IPS-18a (cell line): Measurements from ENCODE around the gene ZFAND5.

ENCODE experiments used
- H3K27ac ChIP-seq: one replicate; pipeline ENCODE4 v1.5.1; 2013; ENCODE audit warnings: low read length
- H3K27me3 ChIP-seq: one replicate; pipeline ENCODE4 v1.6.1; 2013; ENCODE audit warnings: mild to moderate bottlenecking, low read length; ENCODE audit not compliant: control insufficient read depth, insufficient read depth
- H3K36me3 ChIP-seq: one replicate; pipeline ENCODE4 v1.6.1; 2013; ENCODE audit warnings: low read depth, low read length; ENCODE audit not compliant: control insufficient read depth
- H3K4me1 ChIP-seq: one replicate; pipeline ENCODE4 v1.6.1; 2013; ENCODE audit warnings: low read depth, low read length; ENCODE audit not compliant: control insufficient read depth
- H3K4me3 ChIP-seq: one replicate; pipeline ENCODE4 v1.5.1; 2013; ENCODE audit warnings: low read length
- H3K9ac ChIP-seq: one replicate; pipeline ENCODE4 v1.6.1; 2013; ENCODE audit warnings: mild to moderate bottlenecking, low read length, moderate library complexity
- H3K9me3 ChIP-seq: one replicate; pipeline ENCODE4 v1.6.1; 2013; ENCODE audit warnings: low read depth, low read length; ENCODE audit not compliant: control insufficient read depth

ZFAND5 gene

GRCh38 chr9:72338631-72339030, 26.4 kb downstream of the ZFAND5 start:
- H3K9me3 ChIP-seq, result no peaks in the 10 kb centered on the region
- no peaks in the 10 kb centered on the region for H3K27me3 ChIP-seq
- H3K4me1 ChIP-seq, result no peaks in the 10 kb centered on the region
- no peaks in the 10 kb centered on the region for H3K36me3 ChIP-seq
- H3K4me3 ChIP-seq, result no peak overlapping the region
- no peak overlapping the region for H3K27ac ChIP-seq
- no peak overlapping the region for H3K9ac ChIP-seq

GRCh38 chr9:72337286-72337685, 27.7 kb downstream of the ZFAND5 start:
- Histone ChIP-seq H3K27ac (no peak overlapping the region), H3K36me3 (no peaks in the 10 kb centered on the region), H3K9ac (no peak overlapping the region), H3K9me3 (no peaks in the 10 kb centered on the region), H3K4me1 (no peaks in the 10 kb centered on the region), H3K4me3 (no peak overlapping the region), H3K27me3 (no peaks in the 10 kb centered on the region)

- Histone ChIP-seq H3K27ac (no peak overlapping the region), H3K4me3 (no peak overlapping the region), H3K36me3 (no peaks in the 10 kb centered on the region), H3K9me3 (no peaks in the 10 kb centered on the region), H3K27me3 (no peaks in the 10 kb centered on the region), H3K4me1 (no peaks in the 10 kb centered on the region), H3K9ac (no peak overlapping the region)
Measured at GRCh38 chr9:72334658-72335337, 30.2 kb downstream of the ZFAND5 start.

- H3K9ac ChIP-seq, result no peak overlapping the region
- no peak overlapping the region for H3K27ac ChIP-seq
- H3K9me3 ChIP-seq, result no peaks in the 10 kb centered on the region
- no peaks in the 10 kb centered on the region for H3K36me3 ChIP-seq
- no peak overlapping the region for H3K4me3 ChIP-seq
- no peaks in the 10 kb centered on the region for H3K4me1 ChIP-seq
- no peaks in the 10 kb centered on the region for H3K27me3 ChIP-seq
Measured at GRCh38 chr9:72333709-72334108, 31.3 kb downstream of the ZFAND5 start.

- H3K4me3 ChIP-seq, result no peak overlapping the region
- H3K27ac ChIP-seq, result no peak overlapping the region
- no peak overlapping the region for H3K9ac ChIP-seq
- H3K9me3 ChIP-seq, result no peaks in the 10 kb centered on the region
- no peaks in the 10 kb centered on the region for H3K36me3 ChIP-seq
- H3K27me3 ChIP-seq, result no peaks in the 10 kb centered on the region
- H3K4me1 ChIP-seq, result no peaks in the 10 kb centered on the region
Measured at GRCh38 chr9:72333197-72333596, 31.8 kb downstream of the ZFAND5 start.

GRCh38 chr9:72332351-72332750, 32.7 kb downstream of the ZFAND5 start:
- H3K4me1 ChIP-seq, result no peaks in the 10 kb centered on the region
- H3K27ac ChIP-seq, result no peak overlapping the region
- no peaks in the 10 kb centered on the region for H3K36me3 ChIP-seq
- no peaks in the 10 kb centered on the region for H3K27me3 ChIP-seq
- no peak overlapping the region for H3K9ac ChIP-seq
- no peak overlapping the region for H3K4me3 ChIP-seq
- no peaks in the 10 kb centered on the region for H3K9me3 ChIP-seq

GRCh38 chr9:72327631-72328030, 37.4 kb downstream of the ZFAND5 start:
- Histone ChIP-seq H3K4me3 (no peak overlapping the region), H3K27me3 (no peaks in the 10 kb centered on the region), H3K9me3 (no peaks in the 10 kb centered on the region), H3K9ac (no peak overlapping the region), H3K36me3 (no peaks in the 10 kb centered on the region), H3K4me1 (no peaks in the 10 kb centered on the region), H3K27ac (no peak overlapping the region)

GRCh38 chr9:72326641-72327040, 38.4 kb downstream of the ZFAND5 start:
- H3K4me3 ChIP-seq, result no peak overlapping the region
- H3K4me1 ChIP-seq, result no peaks in the 10 kb centered on the region
- no peaks in the 10 kb centered on the region for H3K36me3 ChIP-seq
- no peak overlapping the region for H3K27ac ChIP-seq
- no peak overlapping the region for H3K9ac ChIP-seq
- no peaks in the 10 kb centered on the region for H3K27me3 ChIP-seq
- peaks cover 5% of the 10 kb centered on the region for H3K9me3 ChIP-seq

GRCh38 chr9:72324974-72325373, 40.0 kb downstream of the ZFAND5 start:
- Histone ChIP-seq H3K9me3 (peaks cover 5% of the 10 kb centered on the region), H3K36me3 (no peaks in the 10 kb centered on the region), H3K4me3 (no peak overlapping the region), H3K27ac (no peak overlapping the region), H3K27me3 (no peaks in the 10 kb centered on the region), H3K4me1 (no peaks in the 10 kb centered on the region), H3K9ac (no peak overlapping the region)

GRCh38 chr9:72322678-72323077, 42.3 kb downstream of the ZFAND5 start:
- H3K27ac ChIP-seq, result no peak overlapping the region
- no peak overlapping the region for H3K9ac ChIP-seq
- no peaks in the 10 kb centered on the region for H3K4me1 ChIP-seq
- H3K4me3 ChIP-seq, result no peak overlapping the region
- H3K27me3 ChIP-seq, result no peaks in the 10 kb centered on the region
- H3K36me3 ChIP-seq, result no peaks in the 10 kb centered on the region
- peaks cover 5% of the 10 kb centered on the region for H3K9me3 ChIP-seq

- Histone ChIP-seq H3K4me1 (no peaks in the 10 kb centered on the region), H3K4me3 (no peak overlapping the region), H3K27me3 (no peaks in the 10 kb centered on the region), H3K9me3 (peaks cover 5% of the 10 kb centered on the region), H3K36me3 (no peaks in the 10 kb centered on the region), H3K9ac (no peak overlapping the region), H3K27ac (no peak overlapping the region)
Measured at GRCh38 chr9:72322259-72322658, 42.7 kb downstream of the ZFAND5 start.

GRCh38 chr9:72315510-72316311, 49.3 kb downstream of the ZFAND5 start:
- Histone ChIP-seq H3K9ac (no peak overlapping the region), H3K36me3 (no peaks in the 10 kb centered on the region), H3K9me3 (no peaks in the 10 kb centered on the region), H3K4me1 (peaks cover 24% of the 10 kb centered on the region), H3K4me3 (no peak overlapping the region), H3K27me3 (no peaks in the 10 kb centered on the region), H3K27ac (no peak overlapping the region)
